GM11168 (cell line): Measurements from ENCODE around the gene MZF1.

Source experiments
- in situ Hi-C: fragments of 300-500 bp; cut with MboI; formaldehyde crosslinking; loops from one replicate; pipeline ENCODE4 v1.12.0; 2022; ENCODE audit warnings: low sequenced_read_pairs; ENCODE audit not compliant: unreplicated experiment

Gene MZF1

GRCh38 chr19:58515259-58515658, 57.9 kb downstream of the MZF1 start:
- in situ Hi-C loops = no loop called here

- in situ Hi-C loops = no loop called here
These were observed 58.5 kb downstream of the MZF1 start for GRCh38 chr19:58514564-58515022.

GRCh38 chr19:58513694-58514563, 59.2 kb downstream of the MZF1 start:
- in situ Hi-C loops = no loop called here

GRCh38 chr19:58513213-58513693, 59.9 kb downstream of the MZF1 start:
- in situ Hi-C loops = no loop called here
